Endodermal cell (in vitro differentiated cells): ENCODE data around the gene HSPA1B. TPM values are rescaled to one million over a fixed set of nuclear protein-coding genes. Genes with fewer than 3 reads are reported as not detected.
"Not testable (repeated sequence)": the region's sequence is repeated elsewhere in the genome, so short reads cannot be mapped to it uniquely, and the experiment has no call there.

Experiments used
- DNase-seq: peaks from one replicate; pipeline ENCODE4 v3.0.0-alpha.2; 2017
- H3K27ac ChIP-seq: 2 replicates; pipeline ENCODE4 v1.5.1; 2013; ENCODE audit warnings: mild to moderate bottlenecking, low read depth, low read length, moderate library complexity
- H3K27me3 ChIP-seq: 2 replicates; pipeline ENCODE4 v1.6.1; 2013; ENCODE audit warnings: mild to moderate bottlenecking, low read length, moderate library complexity; ENCODE audit not compliant: insufficient read depth, control insufficient read depth, poor library complexity, severe bottlenecking
- H3K36me3 ChIP-seq: 2 replicates; pipeline ENCODE4 v1.7.0; 2013; ENCODE audit warnings: mild to moderate bottlenecking, low read length, moderate library complexity; ENCODE audit not compliant: control insufficient read depth, insufficient read depth
- H3K4me1 ChIP-seq: one replicate; pipeline ENCODE4 v1.7.0; 2013; ENCODE audit warnings: low read length; ENCODE audit not compliant: control insufficient read depth, insufficient read depth
- H3K4me3 ChIP-seq: 2 replicates; pipeline ENCODE4 v1.5.1; 2013; ENCODE audit warnings: mild to moderate bottlenecking, low read length, moderate library complexity
- H3K9ac ChIP-seq: 2 replicates; pipeline ENCODE4 v1.6.1; 2013; ENCODE audit warnings: mild to moderate bottlenecking, low read length, moderate library complexity; ENCODE audit not compliant: poor library complexity, severe bottlenecking; ENCODE audit errors: extremely low read depth
- H3K9me3 ChIP-seq: 2 replicates; pipeline ENCODE4 v1.6.1; 2013; ENCODE audit warnings: mild to moderate bottlenecking, low read length, moderate library complexity; ENCODE audit not compliant: control insufficient read depth
- H3K27ac Mint-ChIP-seq: 2 replicates; pipeline ENCODE4 v1.8.0; 2020; ENCODE audit warnings: mixed read lengths
- H3K27me3 Mint-ChIP-seq: 2 replicates; pipeline ENCODE4 v1.8.0; 2021; ENCODE audit warnings: mild to moderate bottlenecking, mixed read lengths; ENCODE audit not compliant: insufficient read depth
- H3K36me3 Mint-ChIP-seq: 2 replicates; pipeline ENCODE4 v1.8.0; 2020; ENCODE audit warnings: low read depth, mixed read lengths
- H3K4me1 Mint-ChIP-seq: 2 replicates; pipeline ENCODE4 v1.8.0; 2020; ENCODE audit warnings: mixed read lengths
- H3K4me3 Mint-ChIP-seq: 2 replicates; pipeline ENCODE4 v1.8.0; 2020; ENCODE audit warnings: mild to moderate bottlenecking, moderate library complexity, mixed read lengths
- H3K9me3 Mint-ChIP-seq: 2 replicates; pipeline ENCODE4 v1.8.0; 2020; ENCODE audit warnings: mild to moderate bottlenecking, mixed read lengths
- WGBS, 2 experiments: methylation state at CpG; one replicate each; pipeline versions ENCODE4 v1.1.5 to v1.1.7; 2013; ENCODE audit warnings: missing lambda C conversion rate in 2 of 2, mixed read lengths in 1 of 2; ENCODE audit not compliant: insufficient coverage in 1 of 2, insufficient read length in 1 of 2; 5-methylcytosine and 5-hydroxymethylcytosine counted together
- total RNA-seq, 2 donors: library from RNA; stranded (reverse); fragmentation: NEBNext Ultra II Directional in 1 of 2; extraction: Animal tissue kit (Norgen Biotek cat#: 25700) in 1 of 2; gene quantifications; 2 replicates in 1 of 2; 3 replicates in 1 of 2; pipeline ENCODE4 v1.2.1, GENCODE V29; 2021
- TF ChIP-seq, protein P1 (sequence below): fragments of 200-600 bp; sonication (generic); conservative IDR thresholded peaks from 2 replicates; pipeline ENCODE4 v1.5.0; 2021; ENCODE audit warnings: antibody characterized with exemption, mild to moderate bottlenecking

The HSPA1B gene
- total RNA-seq, 2 donors from 2014 or later: 61.8 to 83.9 TPM

DNA sequence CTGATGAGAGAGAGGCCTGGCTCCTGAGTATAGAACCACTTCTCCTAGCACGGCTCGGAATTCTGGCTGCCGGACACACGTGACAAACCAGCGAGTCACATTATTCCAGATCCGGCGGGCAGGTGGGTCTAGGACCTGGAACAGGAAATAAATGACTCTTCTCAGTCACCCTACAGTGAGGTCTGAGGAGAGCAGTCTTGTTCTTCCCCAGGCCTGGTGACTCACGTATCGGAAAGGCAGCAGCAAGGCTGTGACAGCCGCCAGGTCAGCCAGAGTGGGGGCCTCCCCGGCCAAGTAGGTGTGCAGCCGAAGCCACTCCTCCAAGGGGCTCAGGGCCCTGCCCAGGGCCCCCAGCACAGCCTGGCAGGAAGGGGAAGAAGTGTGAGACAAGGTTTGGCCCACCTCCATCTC lies 34.8 kb upstream of the HSPA1B start:
- H3K4me3 ChIP-seq: no peak overlapping the region
- Mint-ChIP-seq H3K27me3 (no peaks in the 10 kb centered on the region), H3K36me3 (peaks cover 27% of the 10 kb centered on the region), H3K4me3 (no peak overlapping the region), H3K4me1 (peaks cover 11% of the 10 kb centered on the region), H3K9me3 (no peaks in the 10 kb centered on the region), H3K27ac (no peak overlapping the region)
- H3K9me3 ChIP-seq: no peaks in the 10 kb centered on the region
- H3K4me1 ChIP-seq: no peaks in the 10 kb centered on the region
- no peak overlapping the region for H3K27ac ChIP-seq
- no peak overlapping the region for H3K9ac ChIP-seq
- WGBS, 2 experiments: 95 to 99% methylated on average over 7 to 12 of the region's 12 CpGs
- TF ChIP-seq, protein P1, sequence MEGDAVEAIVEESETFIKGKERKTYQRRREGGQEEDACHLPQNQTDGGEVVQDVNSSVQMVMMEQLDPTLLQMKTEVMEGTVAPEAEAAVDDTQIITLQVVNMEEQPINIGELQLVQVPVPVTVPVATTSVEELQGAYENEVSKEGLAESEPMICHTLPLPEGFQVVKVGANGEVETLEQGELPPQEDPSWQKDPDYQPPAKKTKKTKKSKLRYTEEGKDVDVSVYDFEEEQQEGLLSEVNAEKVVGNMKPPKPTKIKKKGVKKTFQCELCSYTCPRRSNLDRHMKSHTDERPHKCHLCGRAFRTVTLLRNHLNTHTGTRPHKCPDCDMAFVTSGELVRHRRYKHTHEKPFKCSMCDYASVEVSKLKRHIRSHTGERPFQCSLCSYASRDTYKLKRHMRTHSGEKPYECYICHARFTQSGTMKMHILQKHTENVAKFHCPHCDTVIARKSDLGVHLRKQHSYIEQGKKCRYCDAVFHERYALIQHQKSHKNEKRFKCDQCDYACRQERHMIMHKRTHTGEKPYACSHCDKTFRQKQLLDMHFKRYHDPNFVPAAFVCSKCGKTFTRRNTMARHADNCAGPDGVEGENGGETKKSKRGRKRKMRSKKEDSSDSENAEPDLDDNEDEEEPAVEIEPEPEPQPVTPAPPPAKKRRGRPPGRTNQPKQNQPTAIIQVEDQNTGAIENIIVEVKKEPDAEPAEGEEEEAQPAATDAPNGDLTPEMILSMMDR: no peak
- DNase-seq: no peak
- no peaks in the 10 kb centered on the region for H3K27me3 ChIP-seq
- peaks cover 46% of the 10 kb centered on the region for H3K36me3 ChIP-seq

DNA sequence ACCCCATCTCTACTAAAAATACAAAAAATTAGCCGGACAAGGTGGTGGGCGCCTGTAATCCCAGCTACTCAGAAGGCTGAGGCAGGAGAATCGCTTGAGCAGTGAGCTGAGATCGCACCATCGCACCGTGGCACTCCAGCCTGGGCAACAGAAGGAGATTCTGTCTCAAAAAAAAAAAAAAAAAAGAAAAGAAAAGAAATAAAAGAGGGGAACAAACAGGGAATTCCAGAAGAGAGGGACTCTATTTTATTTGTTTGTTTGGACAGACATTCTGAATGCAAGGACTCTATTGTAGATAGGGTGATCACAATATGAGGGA lies 33.7 kb upstream of the HSPA1B start:
- not testable (repeated sequence) for H3K27ac Mint-ChIP-seq, H3K9me3 Mint-ChIP-seq, H3K27me3 ChIP-seq, H3K4me1 ChIP-seq, H3K27ac ChIP-seq, H3K27me3 Mint-ChIP-seq, DNase-seq, H3K9me3 ChIP-seq
- Histone ChIP-seq H3K4me3 (peak overlapping the region; percentile 95), H3K9ac (peak overlapping the region; percentile 87), H3K36me3 (peaks cover 50% of the 10 kb centered on the region)
- Mint-ChIP-seq H3K4me3 (peak overlapping the region; percentile 97), H3K4me1 (peaks cover 11% of the 10 kb centered on the region), H3K36me3 (peaks cover 30% of the 10 kb centered on the region)
- 97 to 100% methylated on average over 5 to 6 of the region's 6 CpGs for WGBS, 2 experiments

DNA sequence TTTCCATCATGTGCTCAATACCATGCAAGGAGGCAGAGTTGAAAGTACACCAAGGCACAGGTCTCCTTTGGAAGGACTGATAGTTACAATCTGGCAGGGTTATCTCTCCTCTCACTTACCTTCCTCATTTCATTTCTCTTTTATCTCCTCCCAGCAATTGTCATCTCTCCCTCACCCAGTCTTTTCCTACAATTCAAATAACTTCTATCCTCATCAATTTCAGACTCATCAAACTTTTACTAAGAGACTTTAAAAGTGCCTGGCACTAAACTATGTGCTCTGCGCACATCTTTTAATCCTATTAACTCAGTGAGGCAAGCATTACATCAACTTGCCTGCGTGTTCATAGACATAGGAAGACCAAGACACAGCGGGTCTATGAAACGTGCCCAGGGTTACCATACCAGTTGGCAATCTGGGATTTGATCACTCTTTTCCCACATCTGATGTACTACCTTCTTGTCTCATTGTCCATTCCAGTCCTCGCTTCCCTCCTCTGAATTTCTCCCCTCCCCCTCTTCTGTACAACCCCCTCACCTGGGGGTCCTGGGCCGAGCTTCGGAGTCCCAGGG lies 33.2 kb upstream of the HSPA1B start:
- no peak overlapping the region for H3K27ac ChIP-seq
- H3K27ac Mint-ChIP-seq: no peak overlapping the region
- peak overlapping the region; percentile 87 for H3K9ac ChIP-seq

More for the DNA sequence above, 33.2 kb upstream of the HSPA1B start:
- Histone ChIP-seq H3K9me3 (no peaks in the 10 kb centered on the region), H3K4me1 (no peaks in the 10 kb centered on the region), H3K27me3 (no peaks in the 10 kb centered on the region), H3K36me3 (peaks cover 48% of the 10 kb centered on the region), H3K4me3 (peak overlapping the region; percentile 95)
- Mint-ChIP-seq H3K4me3 (peak overlapping the region; percentile 97), H3K9me3 (no peaks in the 10 kb centered on the region), H3K27me3 (no peaks in the 10 kb centered on the region), H3K36me3 (peaks cover 26% of the 10 kb centered on the region), H3K4me1 (peaks cover 11% of the 10 kb centered on the region)
- no peak for DNase-seq
- TF ChIP-seq, protein P1: no peak
- 19 to 26% methylated on average over 4 to 7 of the region's 7 CpGs for WGBS, 2 experiments
